ENCODE measurements around the gene GAL.
"Not testable (repeated sequence)": the region's sequence is repeated elsewhere in the genome, so short reads cannot be mapped to it uniquely, and the experiment has no call there.

Gene GAL, protein sequence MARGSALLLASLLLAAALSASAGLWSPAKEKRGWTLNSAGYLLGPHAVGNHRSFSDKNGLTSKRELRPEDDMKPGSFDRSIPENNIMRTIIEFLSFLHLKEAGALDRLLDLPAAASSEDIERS

DNA sequence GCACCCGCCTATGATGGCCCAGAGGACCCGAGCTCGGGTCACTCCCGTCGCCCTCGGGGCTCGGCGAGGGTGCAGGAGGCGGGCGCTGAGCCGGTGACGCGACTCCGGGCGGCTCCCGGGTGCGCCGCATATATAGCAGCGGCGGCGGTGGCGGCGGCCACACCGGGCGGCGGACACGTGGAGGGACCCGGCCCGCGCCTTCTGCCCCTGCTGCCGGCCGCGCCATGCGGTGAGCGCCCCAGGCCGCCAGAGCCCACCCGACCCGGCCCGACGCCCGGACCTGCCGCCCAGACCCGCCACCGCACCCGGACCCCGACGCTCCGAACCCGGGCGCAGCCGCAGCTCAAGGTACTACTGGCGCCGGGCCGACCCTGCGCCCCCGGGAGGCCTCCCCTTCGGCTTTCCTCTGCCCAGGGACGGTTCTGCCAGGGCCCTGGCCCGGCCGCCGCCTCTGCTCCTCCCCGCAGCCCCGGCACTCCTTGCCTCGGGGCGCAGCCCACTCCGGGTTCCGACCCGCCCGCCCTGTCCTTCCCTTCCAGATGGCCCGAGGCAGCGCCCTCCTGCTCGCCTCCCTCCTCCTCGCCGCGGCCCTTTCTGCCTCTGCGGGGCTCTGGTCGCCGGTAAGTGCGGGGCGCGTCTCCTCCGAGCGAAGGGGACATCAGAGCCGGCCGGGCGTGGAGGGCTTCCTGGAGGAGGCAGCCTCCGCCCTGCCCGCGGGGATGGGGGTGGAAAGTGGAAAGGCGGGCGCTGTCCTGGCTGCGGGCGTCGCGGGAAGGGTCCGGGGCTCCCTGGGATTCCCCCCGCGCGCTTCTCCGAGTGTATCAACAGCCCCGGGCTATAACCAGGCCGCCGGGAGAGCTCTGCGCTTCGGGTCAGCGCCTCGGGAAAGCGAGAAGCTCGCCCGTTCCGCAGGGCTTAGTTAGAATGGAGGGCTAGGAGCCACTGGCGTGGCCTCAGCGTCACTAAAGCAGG, at the start of gene GAL:
GAL (plus strand) TSS at position 160 of the 972 bp plus-strand sequence; CDS start at position 540, 380 bp downstream.
- no peak for DNase-seq (ENCODE audit: low read depth)

DNA sequence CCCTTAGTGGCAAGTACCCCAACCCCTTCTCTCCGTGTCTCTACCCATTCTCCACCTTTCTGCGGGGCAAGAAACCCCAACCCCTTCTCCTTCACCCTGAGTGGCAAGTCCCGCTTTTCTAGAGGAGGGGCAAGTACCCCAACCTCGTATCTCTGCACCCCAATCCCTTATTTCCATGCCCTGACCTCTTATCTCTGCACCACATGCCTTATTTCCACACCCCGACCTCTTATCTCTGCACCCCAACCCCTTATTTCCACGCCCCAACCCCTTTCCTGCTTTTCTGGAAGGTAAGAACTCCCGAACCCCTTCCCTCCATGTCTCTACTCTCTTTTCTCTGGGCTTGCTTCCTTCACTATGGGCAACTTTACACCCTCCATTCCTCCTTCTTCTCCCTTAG, 49.7 kb upstream of the GAL start:
- DNase-seq (ENCODE audit: low read depth) = not testable (repeated sequence)

DNA sequence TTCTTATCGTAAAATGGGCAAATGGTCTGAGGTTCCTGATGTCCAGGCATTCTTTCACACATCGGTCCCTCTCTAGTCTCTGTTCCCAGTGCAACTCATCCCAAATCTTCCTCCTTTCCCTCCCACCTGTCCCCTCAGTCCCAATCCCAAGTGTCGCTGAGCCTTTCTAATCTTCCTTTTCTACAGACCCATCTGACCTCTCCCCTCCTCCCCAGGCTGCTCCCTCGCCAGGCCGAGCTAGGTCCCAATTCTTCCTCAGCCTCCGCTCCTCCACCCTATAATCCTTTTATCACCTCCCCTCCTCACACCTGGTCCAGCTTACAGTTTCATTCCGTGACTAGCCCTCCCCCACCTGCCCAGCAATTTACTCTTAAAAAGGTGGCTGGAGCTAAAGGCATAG, 49.2 kb upstream of the GAL start:
- not testable (repeated sequence) for DNase-seq (ENCODE audit: low read depth)

DNA sequence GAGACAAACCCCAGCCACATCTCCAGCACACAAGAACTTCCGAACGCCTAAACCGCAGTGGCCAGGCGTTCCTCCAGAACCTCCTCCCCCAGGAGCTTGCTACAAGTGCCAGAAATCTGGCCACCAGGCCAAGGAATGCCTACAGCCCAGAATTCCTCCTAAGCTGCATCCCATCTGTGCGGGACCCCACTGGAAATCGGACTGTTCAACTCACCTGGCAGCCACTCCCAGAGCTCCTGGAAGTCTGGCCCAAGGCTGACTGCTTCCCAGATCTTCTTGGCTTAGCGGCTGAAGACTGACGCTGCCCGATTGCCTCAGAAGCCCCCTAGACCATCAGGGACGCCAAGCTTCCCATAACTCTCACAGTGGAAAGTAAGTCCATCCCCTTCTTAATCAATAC, 48.5 kb upstream of the GAL start:
- not testable (repeated sequence) for DNase-seq (ENCODE audit: low read depth)

DNA sequence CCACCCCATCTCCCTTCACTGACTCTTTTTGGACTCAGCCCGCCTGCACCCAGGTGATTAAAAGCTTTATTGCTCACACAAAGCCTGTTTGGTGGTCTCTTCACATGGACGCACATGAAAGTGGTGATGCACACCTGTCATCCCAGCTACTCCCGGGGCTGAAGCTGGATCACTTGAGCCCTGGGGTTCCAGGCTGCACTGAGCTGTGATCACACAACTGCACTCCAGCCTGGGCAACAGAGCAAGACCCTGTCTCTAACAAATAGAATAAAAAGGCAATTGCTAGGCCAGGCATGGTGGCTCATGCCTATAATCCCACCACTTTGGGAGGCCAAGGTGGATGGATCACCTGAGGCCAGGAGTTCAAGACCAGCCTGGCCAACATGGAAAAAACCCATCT, 45.0 kb upstream of the GAL start:
- not testable (repeated sequence) for DNase-seq (ENCODE audit: low read depth)

DNA sequence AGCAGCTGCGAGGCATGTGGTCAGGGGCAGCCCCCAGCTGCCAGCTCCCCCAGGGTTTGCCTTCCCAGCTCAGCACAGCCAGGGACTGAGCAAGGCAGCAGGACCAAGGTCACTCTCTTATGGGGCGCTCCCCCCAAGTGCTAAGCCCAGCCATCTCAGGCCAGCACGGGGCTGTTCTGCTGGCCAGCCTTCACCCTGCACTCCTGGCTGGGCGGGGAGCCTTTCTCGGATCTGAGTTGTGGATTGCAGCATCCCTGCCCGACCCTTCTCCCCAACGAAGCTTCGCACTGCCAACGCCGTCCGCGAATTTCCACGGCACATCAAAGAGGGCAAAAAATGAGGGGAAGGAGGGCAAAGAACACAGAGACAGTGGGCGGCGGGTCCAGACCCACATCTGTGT, 42.5 kb upstream of the GAL start:
- DNase-seq (ENCODE audit: low read depth) = no peak

DNA sequence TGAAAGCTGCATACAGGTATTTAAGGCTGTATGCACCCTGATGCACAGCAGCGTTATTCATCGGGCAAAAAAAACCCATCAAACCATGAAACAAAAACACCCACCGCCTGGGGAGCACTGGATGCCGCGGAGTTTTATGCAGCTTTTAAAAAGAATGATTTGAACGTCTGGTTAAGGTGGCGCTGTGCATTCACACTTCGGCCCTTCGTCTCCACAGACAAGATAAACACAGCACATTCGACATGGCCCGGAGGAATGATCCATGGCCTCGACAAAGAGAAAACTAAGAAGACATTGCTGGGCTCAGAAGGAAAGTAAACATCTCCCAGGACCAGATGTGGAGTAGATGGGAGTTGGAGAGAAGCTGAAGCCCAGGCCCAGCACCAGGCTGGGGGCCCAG, 40.8 kb upstream of the GAL start:
- DNase-seq (ENCODE audit: low read depth) = no peak

DNA sequence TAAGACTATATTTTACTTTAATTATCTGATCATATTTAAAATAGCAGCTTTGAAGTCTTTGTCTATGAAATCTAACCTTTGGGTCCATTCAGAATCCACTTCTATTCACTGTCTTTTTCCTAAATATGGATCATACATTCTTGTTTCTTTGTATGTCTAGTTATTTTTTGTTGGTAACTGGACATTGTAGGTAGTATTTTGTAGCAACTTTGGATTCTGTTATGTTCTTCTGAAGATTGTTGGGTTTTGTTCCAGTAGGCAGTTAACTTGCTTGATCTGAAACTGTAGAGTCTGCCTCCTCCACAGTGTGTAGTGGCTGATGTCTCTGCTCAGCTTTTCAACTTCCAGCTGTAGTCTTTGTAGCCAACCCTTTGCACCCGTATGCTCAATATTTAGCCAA, 37.5 kb upstream of the GAL start:
- no peak for DNase-seq (ENCODE audit: low read depth)

DNA sequence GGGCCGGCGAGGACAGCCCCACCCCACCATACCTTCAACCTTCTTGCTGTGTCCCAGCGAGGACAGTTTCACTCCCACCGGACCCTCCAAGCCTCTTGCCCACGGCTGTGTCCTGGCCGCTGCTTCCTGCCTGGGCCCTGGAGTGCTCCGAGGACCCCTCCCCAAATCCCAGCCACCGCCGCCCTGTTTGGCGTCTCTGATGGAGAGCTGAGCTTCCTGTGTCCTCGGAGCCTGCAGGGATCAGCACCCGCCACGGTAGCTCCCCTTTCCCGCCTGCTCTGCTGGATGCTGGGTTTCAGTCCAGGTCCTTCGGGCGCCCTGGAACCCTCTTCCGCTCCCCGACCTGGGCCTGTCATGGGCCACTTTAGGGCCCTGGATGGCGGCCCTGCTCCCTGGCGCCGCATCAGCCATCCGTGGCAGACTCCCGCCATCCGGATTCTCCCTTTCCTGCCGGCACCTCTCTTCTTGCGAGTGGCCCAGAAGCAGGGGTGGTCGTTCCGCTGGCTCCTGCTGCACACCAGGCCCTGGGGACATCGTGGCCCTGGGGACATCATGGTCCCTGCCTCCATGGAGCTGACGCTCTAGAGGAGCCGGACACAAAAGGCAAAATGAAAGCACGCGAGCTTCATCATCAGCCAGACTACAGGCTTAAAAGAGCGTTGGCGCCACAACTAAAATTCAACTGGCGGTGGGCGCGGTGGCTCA, 34.3 kb upstream of the GAL start:
- no peak for DNase-seq (ENCODE audit: low read depth)

DNA sequence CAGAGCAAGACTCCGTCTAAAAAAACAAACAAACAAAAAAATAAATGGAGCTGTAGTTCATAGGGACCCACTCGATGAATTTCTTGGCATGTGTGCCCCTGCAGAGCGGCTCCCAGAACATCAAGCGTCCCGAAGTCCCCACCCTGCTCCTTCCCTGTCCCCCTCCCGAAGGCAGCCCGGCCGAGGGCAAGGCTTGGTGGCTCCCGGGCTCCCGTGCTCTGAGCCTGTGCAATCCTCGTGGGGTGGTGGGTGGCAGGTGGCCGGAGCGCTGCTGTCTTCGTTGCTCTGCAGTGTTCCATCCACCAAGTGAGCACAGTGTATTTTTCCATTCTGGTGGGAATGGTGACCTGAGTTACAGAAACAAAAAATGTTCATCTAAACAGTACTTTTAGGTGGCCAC, 33.5 kb upstream of the GAL start:
- DNase-seq (ENCODE audit: low read depth) = no peak

DNA sequence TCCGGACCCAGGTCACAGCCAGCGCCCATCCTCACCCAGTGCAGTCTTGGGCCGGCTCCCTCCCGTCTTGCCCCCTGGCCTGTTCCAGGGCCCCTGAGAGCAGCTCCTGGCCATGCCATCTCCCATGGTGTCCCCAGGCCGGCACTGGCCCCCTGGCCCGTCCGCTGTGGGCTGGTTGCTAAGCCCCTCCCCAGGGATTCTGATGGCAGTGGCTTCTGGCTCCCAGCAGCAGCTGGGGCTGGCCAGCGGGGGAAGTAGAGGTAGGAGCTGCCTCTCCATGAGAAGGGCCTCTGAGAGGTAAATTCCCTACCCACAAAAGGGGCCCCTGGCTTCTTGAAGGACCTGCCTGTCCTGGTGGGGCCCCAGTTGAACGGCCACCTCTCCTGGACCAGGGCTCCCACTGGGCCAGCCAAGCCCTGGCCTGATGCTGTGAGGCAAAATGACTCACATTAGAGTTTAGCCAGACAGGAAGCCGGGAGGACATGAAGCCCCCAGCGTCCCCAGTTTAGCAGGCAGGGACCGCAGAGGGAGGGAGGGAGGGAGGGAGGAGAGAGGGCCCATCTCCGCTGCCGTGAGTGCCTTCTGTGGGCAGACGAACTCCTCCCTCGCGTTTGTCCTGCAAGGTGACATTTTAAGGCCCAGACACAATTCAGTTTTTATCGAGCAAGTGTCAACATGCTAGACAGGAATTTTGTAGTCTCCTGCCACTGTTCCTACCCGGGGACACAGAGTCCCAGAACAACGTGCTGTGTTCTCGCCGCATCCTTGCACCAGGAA, 32.9 kb upstream of the GAL start:
- DNase-seq (ENCODE audit: low read depth) = no peak

DNA sequence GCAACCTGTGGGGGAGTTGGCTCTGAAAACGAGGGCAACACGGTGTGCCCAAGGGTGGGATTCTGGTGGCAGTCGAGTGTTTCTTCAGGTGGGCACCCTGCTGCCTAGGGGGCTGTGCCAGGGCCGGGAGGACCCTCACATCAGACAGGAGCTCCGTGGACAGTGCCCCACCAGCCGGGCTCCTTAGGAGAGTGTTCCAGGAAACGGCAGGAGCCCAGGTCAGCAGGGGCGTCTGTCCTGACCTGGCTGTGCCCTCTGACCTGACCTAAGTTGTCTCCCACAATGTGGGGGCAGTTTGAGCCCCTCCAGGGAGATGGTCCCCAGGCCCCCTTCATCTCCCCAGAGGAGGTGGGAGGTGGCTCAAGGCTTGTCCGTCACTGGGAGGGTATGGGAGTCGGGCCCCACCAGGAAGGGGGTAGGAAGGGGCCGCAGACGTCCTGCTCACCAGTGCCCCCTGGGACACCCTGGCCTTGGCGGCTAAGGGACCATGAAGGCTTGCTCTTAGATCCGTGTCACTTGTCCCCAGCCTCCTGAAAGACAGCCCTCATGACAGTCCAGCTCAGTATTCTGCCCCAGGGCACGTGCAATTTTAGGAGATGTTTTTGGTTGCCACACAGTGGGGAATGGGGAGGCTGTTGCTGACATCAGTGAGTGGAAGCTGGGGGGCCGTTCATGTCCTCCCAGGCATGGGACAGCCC, 32.2 kb upstream of the GAL start:
- no peak for DNase-seq (ENCODE audit: low read depth)

DNA sequence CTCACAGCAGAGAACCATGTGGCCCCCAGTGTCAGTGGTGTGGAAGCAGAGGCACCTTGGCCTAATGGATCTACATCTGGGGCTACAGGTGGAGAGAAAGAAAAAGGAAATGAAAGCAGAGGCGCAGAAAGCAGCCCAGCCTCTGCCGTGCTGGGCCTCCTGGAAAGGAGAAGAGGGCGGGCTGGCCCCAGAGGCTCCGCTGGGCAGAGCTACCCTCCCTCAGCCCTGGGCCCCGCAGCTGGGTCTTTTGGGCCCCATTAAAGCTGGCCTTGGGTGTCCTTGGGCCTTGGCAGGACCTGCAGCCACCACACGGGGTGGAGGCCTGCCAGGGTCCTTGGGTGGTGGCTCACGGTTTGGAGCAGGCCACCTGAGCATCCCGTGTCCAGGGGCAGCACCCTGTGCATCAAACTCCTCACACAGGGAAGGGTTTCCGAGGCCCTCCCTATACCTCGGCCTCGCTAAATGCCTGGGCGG, 31.6 kb upstream of the GAL start:
- DNase-seq (ENCODE audit: low read depth) = no peak

DNA sequence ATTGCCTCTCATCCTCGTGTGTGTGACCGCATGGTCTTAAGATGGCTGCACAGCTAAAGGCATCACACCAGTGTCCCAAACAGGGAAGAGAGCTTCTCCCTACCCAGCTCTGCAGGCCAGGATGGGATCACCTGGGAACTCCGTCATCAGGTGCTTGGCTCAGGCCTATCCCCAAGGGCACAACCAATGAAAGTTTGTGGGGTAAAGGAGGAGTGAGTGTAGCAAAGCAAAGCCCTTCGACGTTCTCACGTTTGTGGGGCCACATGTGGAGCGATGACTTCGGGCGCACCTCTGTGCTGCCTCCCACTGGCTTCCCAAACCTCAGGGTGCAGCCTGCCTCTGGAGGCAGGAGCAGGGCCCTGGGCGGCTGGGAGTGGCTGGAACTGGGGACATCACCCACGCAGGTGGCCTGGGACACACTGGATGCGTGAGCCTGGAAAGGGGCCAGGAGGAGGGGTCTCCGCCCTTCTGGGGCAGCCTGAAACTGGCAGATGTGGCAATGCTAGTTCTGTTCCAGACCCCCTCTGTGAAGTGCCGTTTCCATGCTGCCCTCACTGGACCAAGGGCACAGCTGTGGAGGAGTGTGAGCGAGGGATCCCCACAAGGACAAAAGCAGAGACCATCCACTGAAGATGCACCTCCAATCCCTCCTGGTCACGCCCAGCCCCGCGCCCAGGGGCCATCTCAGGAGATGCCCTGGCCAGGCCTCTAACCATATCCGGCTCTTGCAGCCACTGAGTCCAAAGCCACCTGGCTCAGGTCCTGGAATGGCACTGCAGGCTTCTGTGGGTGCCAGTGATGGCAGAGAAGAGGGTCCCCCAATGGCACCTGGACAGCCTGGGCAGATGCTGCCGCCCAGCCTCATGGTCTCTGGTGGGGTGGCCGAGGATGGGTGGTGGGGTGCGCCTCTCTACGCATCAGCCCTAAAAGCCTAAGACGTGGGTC, 30.6 kb upstream of the GAL start:
- DNase-seq (ENCODE audit: low read depth) = no peak

DNA sequence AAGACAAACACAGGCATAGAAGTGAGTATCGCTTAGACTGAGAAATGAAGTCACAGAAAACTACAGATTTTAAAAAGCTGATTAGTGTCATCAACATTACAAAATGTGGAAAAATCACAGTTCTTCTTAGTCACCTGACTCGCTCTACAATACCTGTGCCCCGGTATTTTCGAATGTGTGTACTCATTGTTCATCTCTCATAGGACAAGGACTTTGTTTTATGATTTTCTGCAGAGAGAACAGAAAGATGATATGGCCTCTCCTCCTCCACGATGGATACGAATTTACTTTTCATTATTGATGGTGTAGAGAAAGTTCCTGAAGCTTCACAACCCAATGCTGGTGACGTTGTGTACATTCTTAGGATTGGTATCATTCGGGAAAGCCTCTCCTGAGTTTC, 29.4 kb upstream of the GAL start:
- DNase-seq (ENCODE audit: low read depth) = no peak

DNA sequence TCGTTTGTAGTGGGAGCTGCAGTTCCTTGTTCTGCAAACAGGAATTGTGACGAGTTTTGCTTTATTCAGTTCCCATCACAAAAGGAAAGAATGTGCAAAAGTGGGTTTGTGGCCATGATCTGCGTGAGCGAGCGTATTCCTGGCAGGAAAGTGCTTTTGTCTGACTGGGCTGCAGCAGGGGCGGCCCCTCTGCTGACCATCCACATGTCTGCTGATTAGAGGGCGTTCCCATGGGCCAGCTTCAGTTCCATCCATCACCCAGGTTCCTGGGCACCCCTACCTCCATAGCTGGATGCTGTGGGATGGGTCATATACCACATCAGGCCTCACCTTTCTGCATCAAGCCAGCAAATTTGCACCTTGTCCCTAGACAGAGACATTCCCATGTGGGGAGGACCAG, 28.9 kb upstream of the GAL start:
- DNase-seq (ENCODE audit: low read depth) = no peak

DNA sequence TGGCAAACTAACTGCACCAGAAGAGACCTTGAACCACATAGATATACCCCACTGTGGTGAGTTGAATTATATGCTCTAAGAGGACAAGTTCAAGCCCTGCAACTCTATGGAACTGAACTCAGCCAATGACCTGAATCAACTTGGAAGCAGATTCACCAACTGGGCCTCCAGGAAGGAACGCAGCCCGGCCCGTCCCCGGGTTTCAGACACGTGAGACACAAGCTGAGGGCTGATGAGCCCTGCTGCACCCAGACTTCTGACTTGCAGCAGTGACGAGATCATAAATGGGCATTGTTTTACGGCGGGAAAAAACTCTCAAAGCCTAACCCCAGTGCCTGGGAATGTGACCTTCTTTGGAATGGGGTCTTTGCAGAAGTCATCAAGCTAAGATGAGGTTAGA, 28.5 kb upstream of the GAL start:
- no peak for DNase-seq (ENCODE audit: low read depth)

DNA sequence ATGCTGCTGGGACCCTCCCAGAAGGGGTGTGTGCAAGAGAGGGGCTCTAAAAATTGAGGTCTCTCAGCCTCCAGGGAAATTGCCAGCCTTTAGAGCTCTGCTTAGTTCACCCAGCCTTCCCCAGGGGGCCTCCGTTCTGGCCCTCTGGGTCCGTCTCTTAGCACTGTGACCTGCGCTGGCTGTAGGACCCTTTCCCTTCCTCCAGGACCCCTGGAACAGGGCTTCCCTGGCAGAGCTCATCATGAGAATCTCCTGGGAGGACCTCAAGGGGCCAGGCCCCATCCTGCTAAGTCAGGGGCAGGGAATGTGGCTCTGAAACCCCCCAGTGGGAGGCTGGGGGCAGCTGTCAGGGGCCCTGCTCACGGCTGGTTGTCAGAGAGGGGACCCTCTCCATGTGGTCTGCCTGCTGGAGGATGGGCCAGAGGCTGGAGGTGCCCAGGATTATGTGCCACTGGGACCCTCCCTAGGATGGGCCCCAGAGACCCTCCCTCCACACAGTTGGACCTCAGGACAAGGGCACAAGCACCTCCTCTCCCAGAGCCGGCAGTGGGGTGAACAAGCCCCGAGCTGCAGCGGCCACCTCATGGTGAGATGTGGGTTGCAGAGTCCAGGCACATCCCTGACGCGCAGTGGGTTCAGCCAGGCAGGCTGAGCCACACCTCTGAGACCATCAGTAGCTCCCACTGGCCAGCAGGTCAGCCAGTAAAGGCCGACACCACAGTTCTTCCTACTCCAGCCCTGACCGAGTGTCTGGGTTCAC, 27.1 kb upstream of the GAL start:
- DNase-seq (ENCODE audit: low read depth) = no peak

DNA sequence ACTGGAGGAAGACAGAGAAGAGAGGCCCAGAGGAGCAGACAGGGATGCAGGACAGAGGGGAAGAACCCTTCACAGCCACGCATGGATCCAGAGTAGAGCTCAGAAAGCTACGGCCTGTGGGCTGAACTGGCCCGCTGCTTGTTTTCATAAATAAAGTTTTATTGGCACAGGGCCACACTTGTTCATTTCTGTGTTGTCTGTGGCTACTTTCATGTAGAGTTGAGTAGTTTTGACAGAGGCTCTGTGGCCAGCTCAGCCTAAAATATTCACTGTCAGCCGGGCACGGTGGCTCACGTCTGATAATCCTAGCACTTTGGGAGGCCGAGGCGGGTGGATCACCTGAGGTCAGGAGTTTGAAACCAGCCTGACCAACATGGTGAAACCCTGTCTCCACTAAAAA, 26.2 kb upstream of the GAL start:
- DNase-seq (ENCODE audit: low read depth) = no peak

DNA sequence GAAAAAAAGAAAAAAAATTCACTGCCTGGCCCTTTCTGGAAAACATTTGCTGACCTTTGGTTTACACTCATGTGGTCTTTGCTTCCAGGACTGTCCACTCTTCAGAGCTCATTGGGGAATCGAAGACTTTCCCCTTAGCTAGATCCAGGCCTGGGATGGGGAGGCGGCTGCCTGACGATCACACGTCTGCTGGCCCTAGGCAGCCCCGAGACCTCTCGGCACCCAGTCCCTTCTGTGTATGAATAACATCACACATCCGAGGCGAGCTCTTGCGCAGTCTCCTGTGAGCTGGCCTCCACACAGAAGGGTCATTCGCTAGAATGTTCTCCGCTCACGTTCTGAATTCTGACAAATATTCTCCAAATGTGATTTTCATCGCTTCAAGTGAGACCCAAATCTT, 25.7 kb upstream of the GAL start:
- no peak for DNase-seq (ENCODE audit: low read depth)

Measured in stimulated activated CD8-positive, alpha-beta memory T cell treated with anti-CD3 and anti-CD28 coated beads, Interleukin-12 subunit alpha, Interleukin-12 subunit beta, amount 100 ng/mL, for 1 hour (primary cell).